Thoracic aorta endothelial cell (primary cell): Measurements from ENCODE around the gene DNAJC5. TPM values are rescaled to one million over a fixed set of nuclear protein-coding genes. Genes with fewer than 3 reads are reported as not detected.
A peak's percentile ranks its signal among the peaks of the same experiment; 100 is the strongest.

Experiments
- small RNA-seq: library from RNA; depleted of rRNA; stranded (forward); fragments of <200 nt; gene quantifications from one replicate; pipeline ENCODE3, GENCODE V24; 2012
- total RNA-seq: library from RNA; depleted of rRNA; stranded (reverse); fragments of >200 nt; gene quantifications from 2 replicates; pipeline ENCODE4 v1.2.3, GENCODE V29; 2012

DNAJC5 gene
- total RNA-seq: 75.0 and 76.5 TPM in 2 replicates

GRCh38 chr20:63894358-63895201 lies at the start of gene DNAJC5:
DNAJC5 (plus strand) TSS chr20:63895126; CDS start chr20:63928346, 33,220 bp downstream.

DNA sequence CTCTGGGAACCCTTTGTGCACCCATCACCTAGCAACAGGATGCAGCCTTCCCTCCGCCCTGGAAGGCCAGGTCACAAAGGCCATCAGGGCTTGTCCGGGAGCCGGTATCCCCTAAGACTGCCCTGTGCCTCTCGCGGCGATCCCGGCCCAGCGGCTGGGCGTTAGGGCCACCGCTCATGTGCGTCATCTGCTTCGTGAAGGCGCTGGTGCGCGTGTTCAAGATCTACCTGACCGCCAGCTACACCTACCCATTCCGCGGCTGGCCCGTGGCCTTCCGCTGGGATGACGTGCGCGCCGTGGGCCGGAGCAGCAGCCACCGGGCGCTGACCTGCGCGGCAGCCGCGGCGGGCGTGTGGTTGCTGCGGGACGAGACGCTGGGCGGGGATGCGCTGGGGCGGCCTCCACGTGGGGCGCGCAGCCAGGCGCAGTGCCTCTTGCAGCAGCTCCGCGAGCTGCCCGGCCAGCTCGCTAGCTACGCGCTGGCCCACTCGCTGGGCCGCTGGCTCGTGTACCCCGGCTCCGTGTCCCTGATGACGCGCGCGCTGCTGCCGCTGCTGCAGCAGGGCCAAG lies 33.5 kb upstream of the DNAJC5 start, which contains the start of gene ABHD16B:
TSS of gene ABHD16B (plus strand) at position 134 of the 570 bp plus-strand sequence. CDS start at position 177, 43 bp downstream.

DNA sequence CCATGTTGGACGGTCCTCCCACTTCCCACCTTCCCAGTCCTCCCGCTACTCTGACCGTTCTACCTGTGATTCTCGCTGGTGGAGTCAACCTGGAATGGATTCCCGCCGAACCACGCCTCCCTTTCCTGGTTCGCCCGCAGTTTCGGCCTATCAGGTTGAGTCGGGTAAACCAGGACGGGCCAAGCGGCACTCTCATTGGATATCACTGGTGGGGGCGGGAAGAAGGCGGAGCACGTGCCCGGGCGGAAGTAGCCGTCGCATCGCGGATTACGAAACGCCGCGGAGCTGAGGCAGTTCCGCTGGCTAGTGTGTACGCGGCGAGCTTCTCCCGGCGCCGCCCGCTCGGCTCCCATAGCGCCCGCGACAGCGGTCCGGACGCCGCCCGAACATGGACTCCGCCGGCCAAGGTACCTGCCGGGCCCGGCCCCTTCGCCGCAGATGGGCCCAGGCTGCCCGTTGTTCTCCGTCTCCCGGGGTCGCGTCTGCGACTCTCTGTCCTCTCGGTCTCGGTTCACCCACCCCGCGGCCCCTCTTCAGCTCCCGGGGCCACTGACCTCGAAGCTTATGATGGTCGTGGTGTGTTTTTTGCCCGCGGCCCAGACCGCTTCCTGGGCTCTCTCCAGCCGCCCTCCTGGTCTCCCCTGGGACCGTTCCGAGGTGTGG lies 29.8 kb upstream of the DNAJC5 start, which contains the start of gene TPD52L2:
TSS of gene TPD52L2 (plus strand) at position 293 of the 663 bp plus-strand sequence. CDS start at position 389, 96 bp downstream.

GRCh38 chr20:63955827-63956663 lies 61.1 kb downstream of the DNAJC5 start, which contains the start of gene UCKL1:
UCKL1 (minus strand) TSS chr20:63956416; CDS start chr20:63956372, 44 bp downstream.

DNA sequence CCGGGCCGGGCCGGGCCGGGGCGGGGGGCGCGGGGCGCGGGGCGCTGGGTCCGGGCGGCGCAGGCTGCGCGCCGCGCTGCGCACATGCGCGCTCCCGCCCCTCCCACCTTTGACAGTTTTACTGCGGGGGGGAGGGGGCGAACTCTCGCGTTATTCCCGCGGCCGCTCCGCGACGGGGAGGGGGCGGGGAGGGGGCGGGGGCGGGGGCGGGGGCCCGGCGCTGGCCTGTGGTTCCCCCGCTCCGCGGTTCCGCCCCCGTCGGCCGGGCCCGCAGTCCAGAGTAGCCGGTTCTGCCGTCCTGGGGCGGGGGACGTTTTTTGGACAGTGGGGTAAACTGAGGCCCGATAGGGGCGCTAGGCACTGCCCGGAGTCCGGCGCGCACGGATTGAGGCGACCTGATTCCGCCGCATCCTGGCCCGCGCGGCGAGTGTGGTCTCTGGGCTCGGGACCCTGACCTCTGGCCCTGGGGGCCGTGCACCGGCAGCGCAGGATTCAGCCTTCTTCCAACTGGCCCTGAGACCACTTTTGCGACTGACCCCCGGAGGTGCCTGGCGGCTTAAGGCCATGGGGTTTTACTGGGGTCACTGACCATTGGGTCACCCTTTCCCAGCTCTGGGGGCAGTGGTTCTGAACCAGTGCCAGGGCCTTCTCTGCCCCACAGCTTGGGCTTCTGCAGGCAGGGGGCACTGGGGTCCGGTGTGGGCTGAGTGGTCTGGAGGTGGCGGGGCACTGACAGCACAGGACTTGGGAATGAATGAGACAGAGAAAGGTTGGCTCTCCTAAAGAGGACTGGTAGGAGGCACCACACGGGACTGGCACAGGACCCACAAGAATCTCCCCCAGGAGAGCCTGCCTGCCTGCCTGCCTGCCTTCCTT lies 75.2 kb downstream of the DNAJC5 start, which contains the start of gene ZNF512B:
TSS of gene ZNF512B (minus strand) at position 93 of the 876 bp plus-strand sequence. CDS start 1,980 bp downstream, outside the sequence.

GRCh38 chr20:63979557-63980316 lies 84.8 kb downstream of the DNAJC5 start, which contains the start of gene SAMD10:
SAMD10 (minus strand) TSS chr20:63979642; CDS start chr20:63979467, 175 bp downstream.

DNA sequence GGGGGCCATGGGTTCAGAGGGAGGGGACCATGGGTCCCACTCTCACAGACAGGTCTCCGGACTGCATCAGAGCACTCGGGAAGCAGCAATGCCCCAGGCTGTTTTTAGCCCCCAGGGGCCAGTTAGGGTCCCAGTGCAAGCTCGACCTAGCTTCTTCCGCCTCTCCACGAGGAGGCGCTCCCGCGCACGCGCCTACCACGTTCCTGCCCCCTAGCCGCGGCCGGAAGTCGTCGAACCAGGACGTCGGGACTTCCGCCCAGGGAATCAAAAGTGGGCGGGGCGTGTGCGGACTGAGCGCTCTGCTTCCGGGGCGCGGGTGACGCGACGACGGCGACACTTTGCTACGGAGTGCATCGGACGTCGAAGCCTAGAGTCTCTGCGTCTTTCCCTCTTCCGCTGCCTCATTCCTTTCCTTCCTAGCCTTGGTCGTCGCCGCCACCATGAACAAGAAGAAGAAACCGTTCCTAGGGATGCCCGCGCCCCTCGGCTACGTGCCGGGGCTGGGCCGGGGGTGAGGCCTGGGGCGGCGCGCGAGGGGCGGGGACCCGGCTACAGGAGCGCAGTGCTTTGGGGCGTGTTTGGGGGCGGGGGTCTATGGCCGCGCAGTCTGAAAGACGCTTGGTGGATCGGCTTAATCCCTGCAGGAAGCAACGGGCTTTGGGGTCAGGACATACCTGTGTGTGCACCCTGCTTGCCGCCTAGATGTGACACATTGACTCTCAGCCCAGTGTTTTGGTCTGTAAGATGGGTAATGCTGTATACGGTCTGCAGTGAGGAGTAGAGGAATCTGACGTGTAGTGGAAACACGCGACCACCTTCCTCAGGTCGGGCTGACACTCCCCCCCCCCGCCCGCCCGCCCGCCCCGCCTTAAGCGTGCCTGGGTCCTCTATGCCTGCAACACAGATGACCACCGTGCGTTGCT lies 86.1 kb downstream of the DNAJC5 start, which contains the start of gene PRPF6:
TSS of gene PRPF6 (plus strand) at position 327 of the 923 bp plus-strand sequence. CDS start at position 441, 114 bp downstream.

Small RNAs within 50 kb of the gene (small RNA-seq; reads per million reads assigned to genes)
- not detected for gene MIR647
- not detected for gene MIR941-2
- not detected for gene MIR941-4
- gene MIR941-5: not detected
- gene RNU1-134P: 45.0 reads per million, percentile 97 among the genes with 10 or more reads in this experiment

Other genes with a start within 250 kb of the DNAJC5 start
- 3.5 and 6.1 TPM in 2 replicates for gene STMN3, start 241.7 kb upstream of the DNAJC5 start, total RNA-seq
- gene RTEL1, start 236.8 kb upstream of the DNAJC5 start, total RNA-seq: 19.8 and 22.6 TPM in 2 replicates
- gene TNFRSF6B, start 198.5 kb upstream of the DNAJC5 start, total RNA-seq: 13.2 and 15.5 TPM in 2 replicates
- gene ARFRP1, start 187.2 kb upstream of the DNAJC5 start, total RNA-seq: 24.3 and 25.3 TPM in 2 replicates
- gene ZGPAT, start 187.1 kb upstream of the DNAJC5 start, total RNA-seq: 15.8 and 16.1 TPM in 2 replicates
- 2.4 and 3.6 TPM in 2 replicates for gene LIME1, start 158.5 kb upstream of the DNAJC5 start, total RNA-seq
- 21.8 and 25.8 TPM in 2 replicates for gene SLC2A4RG, start 155.3 kb upstream of the DNAJC5 start, total RNA-seq
- gene ZBTB46, start 63.9 kb upstream of the DNAJC5 start, total RNA-seq: 2.9 and 3.2 TPM in 2 replicates
- gene ABHD16B, start 33.6 kb upstream of the DNAJC5 start, total RNA-seq: not detected in 2 replicates
- 128 and 140 TPM in 2 replicates for gene TPD52L2, start 29.9 kb upstream of the DNAJC5 start, total RNA-seq
- gene UCKL1, start 61.3 kb downstream of the DNAJC5 start, total RNA-seq: 21.4 and 23.3 TPM in 2 replicates
- gene ZNF512B, start 74.8 kb downstream of the DNAJC5 start, total RNA-seq: 12.9 and 16.4 TPM in 2 replicates
- gene SAMD10, start 84.5 kb downstream of the DNAJC5 start, total RNA-seq: 1.9 and 2.6 TPM in 2 replicates
- gene PRPF6, start 86.0 kb downstream of the DNAJC5 start, total RNA-seq: 63.0 and 73.5 TPM in 2 replicates
- 2.1 and 3.3 TPM in 2 replicates for gene C20orf204, start 141.1 kb downstream of the DNAJC5 start, total RNA-seq
- gene SOX18, start 154.5 kb downstream of the DNAJC5 start, total RNA-seq: 25.5 and 42.1 TPM in 2 replicates
- 15.6 and 17.3 TPM in 2 replicates for gene TCEA2, start 168.1 kb downstream of the DNAJC5 start, total RNA-seq
- 17.4 and 21.0 TPM in 2 replicates for gene RGS19, start 184.4 kb downstream of the DNAJC5 start, total RNA-seq
- 0.93 and 1.0 TPM in 2 replicates for gene OPRL1, start 185.0 kb downstream of the DNAJC5 start, total RNA-seq
- 0.29 and 0.40 TPM in 2 replicates for gene LKAAEAR1, start 189.3 kb downstream of the DNAJC5 start, total RNA-seq
- gene NPBWR2, start 212.4 kb downstream of the DNAJC5 start, total RNA-seq: not detected in 2 replicates